Stomach (tissue), 9 donors: ENCODE measurements around the gene ARHGAP22. TPM values are rescaled to one million over a fixed set of nuclear protein-coding genes. Genes with fewer than 3 reads are reported as not detected.
A peak's percentile ranks its signal among the peaks of the same experiment; 100 is the strongest.

Source experiments
- DNase-seq, 2 donors: peaks; one replicate each; pipeline versions ENCODE4 v3.0.0 to v3.0.0-alpha.2; 2013 to 2019
- H3K27ac ChIP-seq, 5 donors: fragments of 200-600 bp in 4 of 5; sonication (generic) in 4 of 5; one replicate each; pipeline ENCODE4 v1.5.1; 2013 to 2019; ENCODE audit warnings: mild to moderate bottlenecking in 1 of 5, moderate library complexity in 1 of 5
- H3K27me3 ChIP-seq, 3 donors: fragments of 200-600 bp; sonication (generic); one replicate each; pipeline ENCODE4 v1.5.1; 2017 to 2019; ENCODE audit warnings: mixed run types in 1 of 3
- H3K36me3 ChIP-seq, 4 donors: fragments of 200-600 bp; sonication (generic); 1 replicate in 3 of 4; 2 replicates in 1 of 4; pipeline ENCODE4 v1.5.1; 2016 to 2019
- H3K4me1 ChIP-seq, 4 donors: fragments of 200-600 bp; sonication (generic); one replicate each; pipeline ENCODE4 v1.5.1; 2016 to 2019
- H3K4me3 ChIP-seq, 4 donors: fragments of 200-600 bp; sonication (generic) in 3 of 4; one replicate each; pipeline ENCODE4 v1.5.1; 2016 to 2019; ENCODE audit warnings: mild to moderate bottlenecking in 1 of 4
- H3K9me3 ChIP-seq, 4 donors: fragments of 200-600 bp; sonication (generic); one replicate each; pipeline ENCODE4 v1.5.1; 2016 to 2019
- CTCF ChIP-seq, 7 experiments: fragments of 450-650 bp in 4 of 7; fragments of 200-600 bp in 3 of 7; sonication (generic) in 3 of 7; IDR thresholded peaks; one replicate each; pipeline ENCODE4 v1.5.1; 2016 to 2019; ENCODE audit warnings: antibody characterized with exemption in 7 of 7, control low read depth in 2 of 7, mild to moderate bottlenecking in 1 of 7
- EP300 ChIP-seq: sonication (generic); formaldehyde crosslinking; IDR thresholded peaks from one replicate; pipeline ENCODE4 v1.6.1; 2017; ENCODE audit warnings: antibody characterized with exemption
- POLR2A ChIP-seq, 4 donors: fragments of 450-650 bp; IDR thresholded peaks; one replicate each; pipeline ENCODE4 v1.6.1; 2016; ENCODE audit warnings: antibody characterized with exemption in 4 of 4, control low read depth in 2 of 4, mild to moderate bottlenecking in 1 of 4, moderate library complexity in 1 of 4
- POLR2AphosphoS5 ChIP-seq, 3 donors: sonication (generic); formaldehyde crosslinking; IDR thresholded peaks; one replicate each; pipeline ENCODE4 v1.6.1; 2016; ENCODE audit warnings: antibody characterized with exemption in 3 of 3
- WGBS, 5 donors: extraction: QIAGEN DNeasy Blood & Tissue Kit in 3 of 5; methylation state at CpG; one replicate each; pipeline versions ENCODE4 v1.1.5 to v1.1.7; 2013 to 2018; 5-methylcytosine and 5-hydroxymethylcytosine counted together
- intact Hi-C: fragments of 100-400 bp; cut with DNase I; formaldehyde crosslinking; loops from one replicate; pipeline ENCODE4 v1.15.1; 2023; ENCODE audit warnings: low total_unique reads
- polyA plus RNA-seq, 3 donors: library from polyadenylated mRNA; stranded (reverse); fragments of 200-250 nt; gene quantifications; one replicate each; pipeline ENCODE4 v1.2.3, GENCODE V29; 2013
- total RNA-seq, 5 donors: library from RNA; depleted of rRNA; stranded (reverse); fragments of >200 nt; gene quantifications; one replicate each; pipeline versions ENCODE4 v1.1.0 to v1.2.3, GENCODE V29; 2014 to 2016
- donor health status: healthy with polysubstance abuse.
- donor health status: Bipolar disorder and iron deficiency.
- donor health status: healthy.

The ARHGAP22 gene
- total and polyA plus RNA-seq, 8 donors, result 1.3 to 28.6 (median 2.2) TPM; not detected in 1

GRCh38 chr10:48522011-48522765 lies 82.7 kb downstream of the ARHGAP22 start:
- Histone ChIP-seq H3K27ac (no peak overlapping the region), H3K36me3 (no peaks in the 10 kb centered on the region), H3K9me3 (no peaks in the 10 kb centered on the region), H3K4me1 (peaks cover 11 to 37% (median 24%) of the 10 kb centered on the region in 4 donors), H3K4me3 (no peak overlapping the region), H3K27me3 (peaks cover 0 to 40% (median 27%) of the 10 kb centered on the region in 3 donors)
- no peak for TF ChIP-seq POLR2AphosphoS5 (IDR thresholded peaks at IDR 0.05)
- TF ChIP-seq EP300, result no peak
- TF ChIP-seq CTCF (IDR thresholded peaks at IDR 0.05), result no peak
- no peak for TF ChIP-seq POLR2A (IDR thresholded peaks at IDR 0.05)
- intact Hi-C loops, result no loop called here
- 77 to 85% (median 81%) methylated on average over 7 of the region's 7 CpGs for WGBS, 5 donors
- DNase-seq, result peak in 1 of 2 donors; percentile 11

- Histone ChIP-seq H3K36me3 (no peaks in the 10 kb centered on the region), H3K9me3 (peaks cover 0 to 3% (median 1%) of the 10 kb centered on the region in 4 donors), H3K4me3 (no peak overlapping the region), H3K27me3 (peaks cover 0 to 40% (median 27%) of the 10 kb centered on the region in 3 donors), H3K4me1 (peaks cover 11 to 30% (median 19%) of the 10 kb centered on the region in 4 donors), H3K27ac (no peak overlapping the region)
- 89 to 97% (median 92%) methylated on average over 7 of the region's 7 CpGs for WGBS, 5 donors
- intact Hi-C loops, result no loop called here
- no peak for TF ChIP-seq POLR2A (IDR thresholded peaks at IDR 0.05)
- no peak for TF ChIP-seq POLR2AphosphoS5 (IDR thresholded peaks at IDR 0.05)
- TF ChIP-seq CTCF (IDR thresholded peaks at IDR 0.05), result no peak
- no peak for TF ChIP-seq EP300
- DNase-seq, result peak in 1 of 2 donors; percentile 8
Observed at GRCh38 chr10:48520594-48520993, 84.3 kb downstream of the ARHGAP22 start.

DNA sequence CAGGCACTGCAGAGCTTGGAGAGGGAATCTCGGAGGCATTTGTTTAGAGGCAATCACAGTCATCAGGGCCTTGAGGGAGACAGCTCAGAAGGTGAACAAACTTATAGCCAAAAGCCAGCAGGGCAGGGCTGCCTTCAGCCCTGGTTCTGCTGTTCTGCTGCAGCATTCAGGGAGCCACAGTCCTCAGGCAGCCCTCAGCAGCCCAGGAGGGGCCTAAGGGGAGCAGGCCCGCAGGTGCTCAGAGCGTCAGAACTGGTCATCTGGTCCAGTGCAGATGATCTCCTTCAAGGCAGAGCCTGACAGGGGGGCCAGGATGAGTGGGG lies 84.7 kb downstream of the ARHGAP22 start:
- peak in 1 of 2 donors; percentile 22 for DNase-seq
- H3K27me3 ChIP-seq, result peaks cover 0 to 37% (median 27%) of the 10 kb centered on the region in 3 donors
- peaks cover 0 to 5% (median 2%) of the 10 kb centered on the region in 4 donors for H3K9me3 ChIP-seq
- TF ChIP-seq POLR2A (IDR thresholded peaks at IDR 0.05) (no peak), CTCF (IDR thresholded peaks at IDR 0.05) (no peak), EP300 (no peak), POLR2AphosphoS5 (IDR thresholded peaks at IDR 0.05) (no peak)
- no peaks in the 10 kb centered on the region for H3K36me3 ChIP-seq
- intact Hi-C loops, result no loop called here
- H3K4me1 ChIP-seq, result peaks cover 11 to 30% (median 19%) of the 10 kb centered on the region in 4 donors
- WGBS, 5 donors, result 57 to 98% (median 76%) methylated on average over 3 of the region's 3 CpGs
- no peak overlapping the region for H3K27ac ChIP-seq
- H3K4me3 ChIP-seq, result no peak overlapping the region

DNA sequence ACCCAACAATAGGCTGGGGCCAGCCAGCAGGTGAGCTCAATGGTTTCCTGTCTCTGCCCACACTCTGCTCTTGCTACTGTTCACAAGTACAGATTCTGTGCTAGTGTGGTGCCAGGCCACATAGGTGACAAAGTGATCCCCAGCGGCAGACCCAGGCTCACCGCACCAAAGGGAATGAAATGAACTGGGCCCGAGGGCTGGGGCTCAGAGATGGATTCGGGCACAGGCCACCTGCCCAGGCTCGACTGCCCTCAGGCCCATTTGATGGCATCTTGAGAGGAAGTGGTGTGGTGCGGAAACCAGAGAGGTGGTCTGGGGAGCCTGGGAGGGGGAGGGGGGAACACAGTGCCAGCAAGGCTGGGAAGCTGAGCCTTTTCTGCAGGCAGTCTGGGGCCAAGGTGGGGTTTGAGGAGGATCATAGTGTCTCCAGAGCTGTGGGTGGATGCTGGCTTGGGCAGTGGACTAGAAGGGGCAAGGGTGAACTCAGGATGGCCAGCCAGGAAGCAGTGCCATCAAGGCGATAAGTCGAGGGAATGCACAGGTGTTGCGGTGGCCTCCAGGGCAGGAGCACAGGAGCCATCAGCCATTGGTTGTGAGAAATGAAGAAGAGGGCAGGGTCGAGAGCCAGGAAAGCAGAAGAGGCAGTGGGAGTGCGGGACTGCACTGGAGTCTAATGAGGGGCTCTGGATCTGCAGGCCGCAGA lies 85.2 kb downstream of the ARHGAP22 start:
- TF ChIP-seq EP300, result no peak
- TF ChIP-seq CTCF (IDR thresholded peaks at IDR 0.05), result no peak
- TF ChIP-seq POLR2AphosphoS5 (IDR thresholded peaks at IDR 0.05), result no peak
- TF ChIP-seq POLR2A (IDR thresholded peaks at IDR 0.05), result no peak
- H3K27me3 ChIP-seq, result peaks cover 0 to 32% (median 27%) of the 10 kb centered on the region in 3 donors
- H3K4me1 ChIP-seq, result peaks cover 11 to 30% (median 19%) of the 10 kb centered on the region in 4 donors
- WGBS, 5 donors, result 77 to 93% (median 86%) methylated on average over 10 to 12 of the region's 12 CpGs
- peaks cover 0 to 9% (median 3%) of the 10 kb centered on the region in 4 donors for H3K9me3 ChIP-seq
- intact Hi-C loops, result no loop called here
- no peak overlapping the region for H3K27ac ChIP-seq
- peak in 1 of 2 donors; percentile 17 for DNase-seq
- no peak overlapping the region for H3K4me3 ChIP-seq
- no peaks in the 10 kb centered on the region for H3K36me3 ChIP-seq
